ENCODE results near the gene TXN.
"Not testable (repeated sequence)": the region's sequence is repeated elsewhere in the genome, so short reads cannot be mapped to it uniquely, and the experiment has no call there.

The TXN gene

DNA sequence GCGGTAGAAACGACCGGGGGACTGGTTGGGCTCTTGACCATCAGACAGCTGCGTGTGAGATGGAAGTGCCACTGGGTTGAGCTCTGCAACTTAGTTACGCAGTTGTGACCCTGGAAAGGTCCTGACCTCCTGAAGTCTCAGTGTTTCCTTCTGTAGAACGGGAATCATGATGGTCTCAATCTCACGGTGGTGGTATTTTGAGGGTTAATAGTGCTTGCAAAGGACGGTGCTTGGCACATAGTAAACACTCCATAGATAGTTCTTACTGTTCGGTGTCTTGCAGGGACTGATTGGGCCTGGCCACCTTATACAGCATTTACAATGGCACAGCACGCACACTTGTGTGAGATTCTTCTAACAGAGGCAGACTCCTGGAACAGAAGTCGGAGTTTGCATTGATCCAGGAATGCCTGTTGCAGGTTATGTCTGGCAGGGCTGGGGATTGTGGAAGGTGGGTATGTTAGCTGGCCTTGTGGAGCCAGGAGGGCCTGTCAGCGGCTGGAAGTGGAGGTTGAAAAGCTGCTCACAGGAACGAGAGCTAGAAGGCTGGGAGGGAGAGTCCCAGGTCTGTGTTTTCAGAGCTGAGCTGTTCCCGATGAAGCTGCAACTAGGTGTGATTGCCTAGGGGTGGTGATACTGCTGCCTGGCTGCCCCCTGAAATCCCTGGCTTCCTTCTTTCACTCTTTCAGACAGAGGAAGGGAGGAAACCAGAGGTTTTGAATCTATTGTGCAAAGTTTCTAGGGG is 962 bp upstream of the TXN start:
- no peak for DNase-seq

GRCh38 chr9:110255463-110256379 is 586 bp downstream of the TXN start:
- peak; percentile 39 for DNase-seq

DNA sequence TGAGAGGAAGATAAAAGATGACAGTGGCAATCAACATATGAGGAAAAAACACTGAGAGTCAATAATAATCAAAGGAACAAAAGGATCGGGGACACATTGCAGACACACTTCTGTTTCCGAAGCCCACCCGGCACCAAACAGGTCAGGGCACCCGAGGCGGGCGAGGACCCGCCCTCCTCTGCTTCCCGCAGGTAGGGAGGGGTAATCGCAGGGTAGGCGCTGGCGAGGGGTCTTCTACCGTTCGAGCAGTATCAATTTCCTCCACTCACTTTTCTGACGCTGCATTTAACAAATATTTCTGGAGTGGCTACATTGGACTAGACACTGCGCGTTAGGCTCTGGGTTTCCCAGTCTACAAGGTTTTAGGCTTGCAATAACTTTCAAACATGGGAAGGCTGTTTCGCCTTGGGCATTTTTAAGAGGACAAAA is 1.3 kb downstream of the TXN start:
- no peak for DNase-seq

DNA sequence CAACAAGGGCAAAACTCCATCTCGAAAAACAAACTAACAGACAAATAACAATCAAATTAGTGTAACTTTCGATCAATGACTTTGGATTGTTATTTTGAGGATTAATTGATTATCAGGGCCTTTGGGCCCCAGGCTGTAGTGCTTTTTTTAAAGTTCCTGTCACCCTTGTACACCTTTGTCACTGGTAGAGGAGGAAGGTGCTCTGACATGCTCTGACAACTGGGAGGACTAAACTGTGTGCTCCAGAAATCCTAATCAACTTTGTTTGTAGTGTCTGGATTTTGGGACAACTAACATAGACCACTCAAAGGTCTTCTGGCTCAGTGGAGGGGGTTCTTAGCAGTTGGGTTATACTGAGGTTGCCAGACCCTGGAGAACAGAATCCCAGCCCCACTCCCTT is 1.8 kb downstream of the TXN start:
- no peak for DNase-seq

GRCh38 chr9:110252509-110253139 is 3.7 kb downstream of the TXN start:
- DNase-seq, result no peak

DNA sequence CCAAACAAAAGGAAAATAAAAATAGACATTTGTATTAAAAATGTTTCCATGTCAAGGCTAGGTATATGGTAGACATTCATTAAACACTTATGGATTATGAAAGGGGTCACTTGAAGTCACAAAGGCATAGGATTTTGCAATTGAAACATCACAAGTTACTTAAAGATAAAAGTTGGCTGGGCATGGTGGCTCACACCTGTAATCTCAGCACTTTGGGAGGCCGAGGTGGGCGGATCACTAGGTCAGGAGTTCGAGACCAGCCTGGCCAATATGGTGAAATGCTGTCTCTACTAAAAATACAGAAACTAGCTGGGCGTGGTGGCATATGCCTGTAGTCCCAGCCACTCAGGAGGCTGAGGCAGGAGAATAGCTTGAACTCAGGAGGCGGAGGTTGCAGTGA is 4.5 kb downstream of the TXN start:
- not testable (repeated sequence) for DNase-seq

DNA sequence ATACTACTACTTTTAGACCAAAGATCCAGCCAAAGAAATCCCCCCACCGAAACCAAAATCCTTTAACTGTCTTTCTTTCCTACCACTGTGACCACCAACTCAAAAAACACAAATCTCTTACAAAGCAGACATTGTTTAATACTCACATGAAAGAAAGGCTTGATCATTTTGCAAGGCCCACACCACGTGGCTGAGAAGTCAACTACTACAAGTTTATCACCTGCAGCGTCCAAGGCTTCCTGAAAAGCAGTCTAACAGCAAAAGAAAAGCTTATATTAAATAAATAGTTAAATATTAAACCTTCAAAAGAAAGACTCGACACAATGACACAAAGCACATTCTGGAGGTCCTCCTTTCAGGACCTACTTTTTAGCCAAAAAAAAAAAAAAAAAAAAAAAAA is 5.1 kb downstream of the TXN start:
- no peak for DNase-seq

DNA sequence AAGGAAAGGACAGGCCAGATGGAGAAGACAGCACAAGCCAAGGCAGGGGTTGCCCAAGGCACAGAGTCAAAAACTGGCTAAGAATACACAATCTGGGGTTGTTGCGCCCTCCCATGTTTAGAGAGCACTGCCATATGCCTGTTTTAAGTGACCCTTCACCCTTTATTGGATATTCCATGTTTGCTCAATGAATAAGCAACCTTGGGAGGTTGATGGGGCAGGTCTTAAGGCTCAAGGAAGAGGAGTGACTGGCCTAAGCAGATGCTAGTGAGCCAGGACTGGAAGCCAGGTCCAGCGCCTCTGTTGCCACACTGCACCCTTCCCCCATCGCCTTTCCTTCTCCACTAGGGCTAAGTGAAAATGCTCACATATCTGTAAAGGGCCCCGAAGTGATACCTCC is 6.7 kb downstream of the TXN start:
- DNase-seq, result no peak

GRCh38 chr9:110248361-110248760 is 7.9 kb downstream of the TXN start:
- no peak for DNase-seq

- no peak for DNase-seq
Observed at GRCh38 chr9:110246214-110246613, 10.1 kb downstream of the TXN start.

DNA sequence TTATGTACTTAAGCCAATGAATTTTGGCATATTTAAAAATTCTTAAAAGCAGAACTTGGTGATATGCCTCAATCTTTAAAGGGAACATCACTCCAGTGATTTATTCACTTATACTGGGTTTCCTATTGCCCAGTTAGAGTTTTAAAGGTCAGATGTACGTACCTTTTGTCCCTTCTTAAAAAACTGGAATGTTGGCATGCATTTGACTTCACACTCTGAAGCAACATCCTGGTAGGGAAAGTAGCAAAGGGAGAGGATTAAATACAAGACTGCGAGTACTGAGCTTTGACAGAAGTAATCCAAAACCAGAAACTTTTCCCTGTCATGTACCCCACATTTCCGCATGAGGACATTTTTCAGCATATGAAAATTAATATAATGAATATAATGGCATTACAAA is 11.7 kb downstream of the TXN start:
- no peak for DNase-seq

- no peak for DNase-seq
Observed at GRCh38 chr9:110241858-110242321, 14.4 kb downstream of the TXN start.

DNA sequence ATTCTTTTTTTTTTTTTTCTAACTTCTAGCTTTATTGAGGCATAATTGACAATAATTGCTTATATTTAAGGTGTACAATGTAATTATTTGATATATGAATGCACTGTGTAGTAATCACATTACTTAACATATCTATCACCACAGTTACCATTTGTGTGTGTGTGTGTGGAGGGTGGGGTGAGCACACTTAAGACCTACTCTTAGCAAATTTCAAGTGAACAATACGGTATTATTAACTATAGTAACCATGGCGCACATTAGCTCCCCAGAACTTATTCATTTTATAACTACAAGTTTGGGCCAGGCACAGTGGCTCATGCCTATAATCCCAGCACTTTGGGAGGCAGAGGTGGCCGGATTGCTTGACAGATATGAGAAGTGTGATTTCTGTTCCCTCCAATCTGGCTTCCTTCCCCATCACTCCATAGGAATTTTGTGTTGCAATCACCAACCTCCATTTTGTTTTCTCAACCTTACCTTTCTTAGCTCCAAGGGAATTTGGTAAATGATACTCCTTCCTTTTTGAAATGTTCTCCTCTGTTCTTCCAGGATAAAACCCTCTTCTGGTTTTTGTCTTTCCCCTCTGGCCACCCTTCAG is 14.9 kb downstream of the TXN start:
- DNase-seq, result no peak

DNA sequence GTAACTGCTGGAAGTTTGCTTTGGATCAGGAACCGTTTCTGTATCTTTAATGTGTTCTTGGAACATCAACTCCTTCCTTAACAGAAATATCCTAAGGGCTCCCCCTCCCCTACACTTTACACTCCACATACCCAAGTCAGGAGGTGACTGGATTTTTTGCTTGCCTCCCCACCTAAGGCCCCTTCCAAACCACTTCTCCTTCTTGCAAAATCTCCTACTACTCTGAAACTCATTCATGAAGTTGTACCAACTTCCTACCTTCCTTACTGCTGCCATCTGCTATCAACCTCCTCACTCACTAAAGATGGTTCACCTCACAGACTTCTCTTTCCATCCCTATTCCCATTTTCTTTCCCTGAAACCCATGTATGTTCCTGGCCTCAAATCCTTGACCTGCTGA is 16.1 kb downstream of the TXN start:
- DNase-seq, result no peak

GRCh38 chr9:110228321-110228720 is 28.0 kb downstream of the TXN start:
- no peak for DNase-seq

DNA sequence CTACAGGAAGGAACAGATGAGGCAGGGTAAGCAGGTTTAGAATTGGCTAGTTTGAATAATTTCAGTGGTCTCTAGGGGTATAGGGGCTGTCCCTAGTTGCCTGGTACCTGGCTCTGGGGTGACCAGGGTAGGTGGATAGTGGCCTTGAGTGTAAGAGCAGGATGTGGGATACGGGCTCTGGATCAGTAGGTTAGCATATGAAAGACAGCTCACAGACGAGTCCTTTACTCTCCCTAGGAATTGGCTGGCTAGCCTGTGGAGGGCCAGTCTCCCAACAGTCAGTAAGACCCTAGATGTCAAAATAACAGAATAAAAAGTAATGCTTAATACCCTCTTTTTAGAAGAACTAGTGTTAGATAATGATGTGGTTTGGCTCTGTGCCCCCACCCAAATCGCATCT is 31.7 kb downstream of the TXN start:
- DNase-seq, result no peak

GRCh38 chr9:110220809-110221208 is 35.5 kb downstream of the TXN start:
- no peak for DNase-seq

GRCh38 chr9:110217656-110218099 is 38.6 kb downstream of the TXN start:
- peak; percentile 7 for DNase-seq

GRCh38 chr9:110214586-110215355 is 41.5 kb downstream of the TXN start:
- DNase-seq, result no peak

DNA sequence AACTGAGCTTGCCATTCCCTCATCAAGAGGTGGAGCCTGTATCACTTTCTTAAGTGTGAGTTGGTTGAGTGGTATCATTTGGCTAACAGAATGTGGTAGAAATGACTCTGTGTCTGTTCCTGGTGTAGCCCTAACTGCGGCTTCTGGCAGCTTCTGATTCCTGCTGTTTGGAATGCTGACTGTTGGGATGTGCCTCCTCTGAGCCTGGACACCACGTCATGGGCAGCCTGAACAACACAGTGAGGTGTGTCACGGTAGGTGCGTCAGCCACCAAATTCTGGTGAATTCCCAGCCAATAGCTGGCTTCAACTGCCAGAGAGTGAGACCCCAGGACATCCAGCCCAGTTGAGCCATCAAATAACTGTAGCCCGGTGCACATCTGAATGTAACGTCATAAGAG is 42.2 kb downstream of the TXN start:
- DNase-seq, result no peak

DNA sequence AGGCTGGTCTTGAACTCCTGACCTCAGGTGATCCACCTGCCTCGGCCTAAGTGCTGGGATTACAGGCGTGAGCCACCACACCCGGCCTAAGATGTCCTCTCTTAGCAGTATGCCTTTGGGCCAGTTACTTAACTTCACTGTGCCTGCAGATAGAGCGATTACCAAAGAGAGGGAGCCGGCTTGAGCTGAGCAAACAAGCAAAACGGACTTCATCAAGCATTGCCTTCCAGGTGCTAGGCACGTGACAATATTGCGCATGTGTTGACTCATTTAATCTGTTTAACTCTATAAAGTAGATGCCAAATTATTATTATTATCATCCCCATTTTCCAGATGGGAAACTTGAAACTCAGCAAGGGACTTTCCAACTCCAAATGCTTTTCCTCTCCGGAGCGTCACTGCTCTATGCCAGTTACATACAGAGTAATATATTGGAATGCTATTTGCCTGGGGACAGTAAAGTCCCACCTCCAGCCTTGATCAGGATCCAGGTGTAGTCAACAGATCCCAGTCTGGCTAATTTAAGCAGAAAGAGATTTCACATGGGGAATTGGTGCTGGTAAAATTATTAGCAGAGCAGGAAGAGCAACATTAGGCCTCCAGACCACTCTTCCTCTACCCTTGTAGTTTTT is 42.8 kb downstream of the TXN start:
- DNase-seq, result no peak

DNA sequence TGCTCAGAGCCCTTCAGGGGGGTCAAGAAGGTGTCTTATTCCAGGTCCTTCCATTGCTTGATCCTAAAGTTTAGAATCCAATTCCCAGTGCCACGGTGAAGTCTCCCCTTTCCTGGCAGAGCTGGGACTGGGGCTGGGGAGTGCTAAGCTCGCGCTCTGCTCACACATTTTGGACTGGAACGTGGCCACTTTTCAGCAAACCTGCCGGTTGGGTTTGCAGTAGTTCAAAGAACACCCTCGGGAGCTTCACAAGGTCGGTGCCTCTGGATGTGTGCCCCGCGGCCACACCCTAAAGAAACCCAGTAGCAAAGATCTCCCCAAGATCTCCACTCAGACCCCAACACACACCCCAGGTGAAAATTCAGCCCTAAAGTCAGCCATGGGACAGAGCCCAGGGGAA is 48.3 kb downstream of the TXN start, which contains the start of gene C9orf152:
Gene C9orf152 (minus strand): TSS at position 129 of the 400 bp plus-strand sequence. CDS start 580 bp downstream, outside the sequence.
- no peak for DNase-seq

Measured in NCI-H146 (cell line).